SK-N-MC (cell line): ENCODE measurements around the gene POLR2B.
"Not testable (repeated sequence)": the region's sequence is repeated elsewhere in the genome, so short reads cannot be mapped to it uniquely, and the experiment has no call there.

Source experiments
- DNase-seq: peaks from one replicate; pipeline ENCODE4 v3.0.0-alpha.2; 2011; ENCODE audit warnings: low read depth, low spot score
- H3K27ac ChIP-seq: fragments of 200-600 bp; sonication (generic); 2 replicates; pipeline ENCODE4 v1.5.1; 2016; ENCODE audit warnings: mixed run types
- H3K36me3 ChIP-seq: fragments of 200-600 bp; sonication (generic); 2 replicates; pipeline ENCODE4 v1.6.1; 2017; ENCODE audit warnings: antibody characterized with exemption, low read length, mixed read lengths; ENCODE audit not compliant: insufficient read depth
- H3K4me3 ChIP-seq: fragments of 200-600 bp; sonication (generic); 2 replicates; pipeline ENCODE4 v1.5.1; 2016
- H3K9ac ChIP-seq: fragments of 200-600 bp; sonication (generic); 2 replicates; pipeline ENCODE4 v1.8.0; 2017; ENCODE audit warnings: mixed run types, mixed read lengths; ENCODE audit not compliant: insufficient read length
- H3K9me3 ChIP-seq: fragments of 200-600 bp; sonication (generic); 2 replicates; pipeline ENCODE4 v1.6.1; 2017; ENCODE audit warnings: low read depth, mild to moderate bottlenecking, antibody characterized with exemption, low read length, moderate library complexity, mixed read lengths
- EZH2 ChIP-seq: fragments of 200-600 bp; sonication (generic); IDR thresholded peaks from one replicate; pipeline ENCODE4 v1.6.1; 2017; ENCODE audit warnings: antibody characterized with exemption
- FOXP2 ChIP-seq: optimal IDR thresholded peaks from 2 replicates; pipeline ENCODE3; 2011; ENCODE audit warnings: mild to moderate bottlenecking, moderate library complexity; ENCODE audit not compliant: insufficient read depth; ENCODE audit errors: extremely low read length, control extremely low read depth
- POLR2AphosphoS5 ChIP-seq: IDR thresholded peaks from 2 replicates; pipeline ENCODE4 v1.6.1; 2012; ENCODE audit warnings: mild to moderate bottlenecking, low read depth, low read length, borderline replicate concordance

Gene POLR2B

GRCh38 chr4:57053508-57053907 lies 74.8 kb downstream of the POLR2B start:
- Histone ChIP-seq H3K4me3 (no peak overlapping the region), H3K9ac (no peak overlapping the region), H3K9me3 (no peaks in the 10 kb centered on the region), H3K36me3 (no peaks in the 10 kb centered on the region), H3K27ac (no peak overlapping the region)
- no peak for TF ChIP-seq FOXP2
- no peak for TF ChIP-seq POLR2AphosphoS5
- no peak for TF ChIP-seq EZH2
- no peak for DNase-seq

DNA sequence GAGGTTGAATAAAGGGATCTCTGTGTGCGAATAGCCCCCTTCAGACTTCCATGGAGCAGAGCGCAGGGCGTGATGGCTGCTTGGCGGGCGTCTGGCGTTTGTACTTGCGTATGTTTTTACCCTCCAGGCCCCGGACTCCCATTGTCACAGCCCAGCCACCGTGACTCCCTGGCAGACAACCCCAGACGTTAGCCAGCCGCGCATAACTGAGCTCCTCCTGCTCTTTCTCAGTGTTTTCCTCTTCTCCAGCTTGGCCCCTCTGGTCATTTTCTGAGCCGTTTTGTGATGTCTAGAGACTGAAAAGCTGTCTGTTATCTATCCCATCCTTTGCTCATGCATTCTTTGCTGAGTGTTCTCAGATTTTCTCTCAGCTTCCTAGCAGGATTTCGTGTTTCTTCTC lies 77.2 kb downstream of the POLR2B start:
- no peak for DNase-seq
- no peaks in the 10 kb centered on the region for H3K9me3 ChIP-seq
- H3K4me3 ChIP-seq = no peak overlapping the region
- no peak overlapping the region for H3K27ac ChIP-seq
- no peaks in the 10 kb centered on the region for H3K36me3 ChIP-seq
- no peak overlapping the region for H3K9ac ChIP-seq
- TF ChIP-seq POLR2AphosphoS5 (no peak), FOXP2 (no peak), EZH2 (no peak)

GRCh38 chr4:57059890-57060716 lies 81.4 kb downstream of the POLR2B start:
- no peak overlapping the region for H3K9ac ChIP-seq
- TF ChIP-seq FOXP2 = no peak
- TF ChIP-seq POLR2AphosphoS5 = no peak
- no peak for TF ChIP-seq EZH2
- H3K9me3 ChIP-seq = no peaks in the 10 kb centered on the region
- no peaks in the 10 kb centered on the region for H3K36me3 ChIP-seq
- no peak overlapping the region for H3K27ac ChIP-seq
- H3K4me3 ChIP-seq = no peak overlapping the region
- no peak for DNase-seq

GRCh38 chr4:57060717-57061067 lies 82.0 kb downstream of the POLR2B start:
- H3K36me3 ChIP-seq, DNase-seq, H3K9me3 ChIP-seq: not testable (repeated sequence)

DNA sequence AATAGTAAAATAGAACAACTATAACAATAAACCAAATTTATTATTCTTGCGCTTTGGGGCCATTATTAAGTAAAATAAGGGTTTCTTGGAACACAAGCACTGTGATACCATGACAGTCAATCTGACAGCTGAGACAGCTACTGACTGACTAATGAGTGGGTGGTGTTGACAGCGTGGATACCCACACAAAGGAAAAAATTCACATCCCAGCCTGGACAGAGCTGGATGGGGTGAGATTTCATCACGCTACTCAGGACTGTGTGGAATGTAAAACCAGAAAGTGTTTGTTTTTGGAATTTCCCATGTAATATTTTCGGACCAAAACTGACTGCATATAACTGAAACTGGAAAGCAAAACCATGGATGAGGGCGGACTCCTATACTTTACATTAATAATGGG lies 82.7 kb downstream of the POLR2B start:
- Histone ChIP-seq H3K9me3 (no peaks in the 10 kb centered on the region), H3K4me3 (no peak overlapping the region), H3K27ac (no peak overlapping the region), H3K36me3 (no peaks in the 10 kb centered on the region), H3K9ac (no peak overlapping the region)
- DNase-seq = no peak
- no peak for TF ChIP-seq EZH2
- TF ChIP-seq FOXP2 = no peak
- no peak for TF ChIP-seq POLR2AphosphoS5

More at GRCh38 chr4:57060717-57061067, 82.0 kb downstream of the POLR2B start:
- not testable (repeated sequence) for H3K9ac ChIP-seq, H3K4me3 ChIP-seq, H3K27ac ChIP-seq

- no peak for DNase-seq
- Histone ChIP-seq H3K4me3 (no peak overlapping the region), H3K9ac (no peak overlapping the region), H3K9me3 (no peaks in the 10 kb centered on the region), H3K36me3 (no peaks in the 10 kb centered on the region), H3K27ac (no peak overlapping the region)
- TF ChIP-seq EZH2 (no peak), FOXP2 (no peak), POLR2AphosphoS5 (no peak)
Observed at GRCh38 chr4:57063518-57063917, 84.8 kb downstream of the POLR2B start.

- Histone ChIP-seq H3K27ac (no peak overlapping the region), H3K9ac (no peak overlapping the region), H3K36me3 (no peaks in the 10 kb centered on the region), H3K4me3 (no peak overlapping the region), H3K9me3 (no peaks in the 10 kb centered on the region)
- DNase-seq = no peak
- TF ChIP-seq FOXP2 (no peak), POLR2AphosphoS5 (no peak), EZH2 (no peak)
Observed at GRCh38 chr4:57064120-57064519, 85.4 kb downstream of the POLR2B start.

DNA sequence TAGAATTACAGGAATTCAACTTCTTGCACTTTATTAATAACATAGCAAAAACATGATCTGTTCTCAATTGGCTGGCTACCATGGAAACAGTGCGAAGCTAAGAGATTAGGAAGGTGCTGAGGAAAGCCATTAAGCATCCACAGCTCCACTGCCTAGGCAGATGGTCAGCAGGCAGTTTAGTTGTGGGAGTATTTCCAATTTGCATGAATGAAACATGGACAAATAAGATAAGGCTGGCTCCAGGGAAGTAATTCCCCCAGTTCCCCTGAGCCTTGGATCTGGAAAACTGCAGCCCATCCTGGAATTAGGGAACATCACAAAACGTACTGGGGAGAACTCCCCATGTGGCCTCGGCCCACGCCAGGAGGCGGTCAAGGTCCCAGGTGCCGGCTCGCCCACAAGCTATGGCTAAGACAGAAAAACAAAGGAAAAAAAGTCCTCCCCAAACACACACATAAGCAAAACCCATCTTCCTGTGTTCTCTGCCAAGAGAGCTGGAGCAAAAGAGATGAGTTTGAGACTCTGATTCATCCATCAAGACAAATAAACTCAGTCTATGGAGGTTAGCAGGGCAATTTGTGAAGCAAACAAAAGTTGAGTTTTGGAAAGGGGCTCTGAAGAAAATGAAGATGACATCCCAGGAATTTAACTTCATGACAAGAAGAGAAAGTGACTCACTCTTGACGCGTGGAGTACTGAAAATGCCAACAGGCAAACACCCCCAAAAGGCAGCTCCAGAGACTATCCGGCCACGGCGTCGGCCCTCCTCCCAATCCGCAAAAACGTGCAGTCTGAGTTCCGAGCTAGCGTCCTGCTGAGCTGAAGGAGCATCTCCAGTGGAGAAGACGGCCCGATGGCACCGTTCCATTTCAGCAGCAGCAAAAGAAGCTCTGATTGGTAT lies 86.4 kb downstream of the POLR2B start:
- no peak for DNase-seq
- TF ChIP-seq POLR2AphosphoS5 = no peak
- TF ChIP-seq FOXP2 = no peak
- no peak for TF ChIP-seq EZH2
- no peaks in the 10 kb centered on the region for H3K36me3 ChIP-seq
- peak overlapping the region; percentile 61 for H3K4me3 ChIP-seq
- H3K27ac ChIP-seq = no peak overlapping the region
- H3K9ac ChIP-seq = no peak overlapping the region
- no peaks in the 10 kb centered on the region for H3K9me3 ChIP-seq
